Measurements from ENCODE around the gene DUX4.
"Not testable (repeated sequence)": the region's sequence is repeated elsewhere in the genome, so short reads cannot be mapped to it uniquely, and the experiment has no call there.

Gene DUX4

GRCh38 chr4:190173428-190173827 is at the start of gene DUX4:
Gene DUX4 (plus strand): TSS chr4:190173774. CDS start chr4:190173774, 0 bp downstream.
- not testable (repeated sequence) for DNase-seq

GRCh38 chr4:190175436-190175835 is 1.9 kb downstream of the DUX4 start:
- not testable (repeated sequence) for DNase-seq

- DNase-seq: not testable (repeated sequence)
Observed at GRCh38 chr4:190177727-190178605, 4.4 kb downstream of the DUX4 start.

- DNase-seq: not testable (repeated sequence)
Observed at GRCh38 chr4:190178606-190178990, 5.0 kb downstream of the DUX4 start.

- not testable (repeated sequence) for DNase-seq
Observed at GRCh38 chr4:190179030-190179739, 5.6 kb downstream of the DUX4 start.

- not testable (repeated sequence) for DNase-seq
Observed at GRCh38 chr4:190179740-190180094, 6.1 kb downstream of the DUX4 start.

- not testable (repeated sequence) for DNase-seq
Observed at GRCh38 chr4:190180947-190181346, 7.4 kb downstream of the DUX4 start.

GRCh38 chr4:190181481-190182100 is 8.0 kb downstream of the DUX4 start:
- not testable (repeated sequence) for DNase-seq

GRCh38 chr4:190203510-190203909 is 29.9 kb downstream of the DUX4 start:
- DNase-seq: not testable (repeated sequence)

Data from GF-D8 (cell line).